ENCODE measurements around the gene HDC.

Gene HDC

GRCh38 chr15:50281427-50281826, 15.9 kb upstream of the HDC start:
- Histone ChIP-seq H2AFZ (ENCODE audit: low read depth, low read length) (no peak overlapping the region), H3K4me3 (ENCODE audit: low read depth in 1 of 2, low read length in 2 of 2) (no peak overlapping the region), H3K27ac (ENCODE audit: low read length) (no peak overlapping the region), H3K79me2 (ENCODE audit: insufficient read depth, low read length) (no peaks in the 10 kb centered on the region), H4K20me1 (ENCODE audit: insufficient read depth, low read length) (no peaks in the 10 kb centered on the region), H3K27me3 (ENCODE audit: insufficient read depth, low read length, poor library complexity) (no peaks in the 10 kb centered on the region), H3K4me1 (ENCODE audit: insufficient read depth, low read length) (no peaks in the 10 kb centered on the region), H3K9me3 (ENCODE audit: insufficient read depth, low read length, severe bottlenecking) (no peaks in the 10 kb centered on the region), H3K9ac (ENCODE audit: low read depth, low read length) (no peak overlapping the region), H3K36me3 (ENCODE audit: insufficient read depth, low read length) (peaks cover 18% of the 10 kb centered on the region; the same call in 1 of the 2 replicates), H3K4me2 (ENCODE audit: insufficient read depth, low read length) (no peak overlapping the region)
- TF ChIP-seq CTCF (IDR thresholded peaks at IDR 0.05; ENCODE audit: borderline replicate concordance, extremely low read depth, low read length, poor library complexity, severe bottlenecking) (no peak), EZH2 (IDR thresholded peaks at IDR 0.05; ENCODE audit: borderline replicate concordance, low read depth, low read length, severe bottlenecking) (no peak)
- ATAC-seq (ENCODE audit: insufficient read depth, low read depth), result no peak
- no peak for DNase-seq

DNA sequence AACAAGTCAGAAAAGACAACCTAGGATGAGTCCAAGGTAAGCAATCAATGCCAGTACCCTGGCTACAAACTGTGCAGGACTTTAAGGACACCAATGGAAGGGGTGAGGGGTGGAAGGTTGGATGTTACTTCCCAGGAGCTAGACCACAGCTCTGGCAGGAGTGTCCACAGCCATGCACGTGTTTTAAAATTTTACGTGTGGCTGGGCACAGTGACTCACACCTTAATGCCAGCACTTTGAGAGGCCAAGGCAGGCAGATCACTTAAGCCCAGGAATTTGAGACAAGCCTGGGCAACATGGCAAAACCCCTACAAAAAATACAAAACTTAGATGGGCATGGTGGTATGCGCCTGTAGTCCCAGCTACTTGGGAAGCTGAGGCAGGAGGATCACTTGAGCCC, 14.7 kb upstream of the HDC start:
- H4K20me1 ChIP-seq (ENCODE audit: insufficient read depth, low read length), result no peaks in the 10 kb centered on the region
- no peak overlapping the region for H3K9ac ChIP-seq (ENCODE audit: low read depth, low read length)
- no peak overlapping the region for H2AFZ ChIP-seq (ENCODE audit: low read depth, low read length)
- H3K4me2 ChIP-seq (ENCODE audit: insufficient read depth, low read length), result no peak overlapping the region
- DNase-seq (no peak), ATAC-seq (ENCODE audit: insufficient read depth, low read depth) (no peak)
- no peaks in the 10 kb centered on the region for H3K4me1 ChIP-seq (ENCODE audit: insufficient read depth, low read length)
- H3K27me3 ChIP-seq (ENCODE audit: insufficient read depth, low read length, poor library complexity), result no peaks in the 10 kb centered on the region
- no peak overlapping the region for H3K27ac ChIP-seq (ENCODE audit: low read length)
- H3K4me3 ChIP-seq (ENCODE audit: low read depth in 1 of 2, low read length in 2 of 2), result no peak overlapping the region
- no peaks in the 10 kb centered on the region for H3K79me2 ChIP-seq (ENCODE audit: insufficient read depth, low read length)
- H3K9me3 ChIP-seq (ENCODE audit: insufficient read depth, low read length, severe bottlenecking), result no peaks in the 10 kb centered on the region
- H3K36me3 ChIP-seq (ENCODE audit: insufficient read depth, low read length), result peaks cover 11% of the 10 kb centered on the region; the same call in 1 of the 2 replicates
- TF ChIP-seq EZH2 (IDR thresholded peaks at IDR 0.05; ENCODE audit: borderline replicate concordance, low read depth, low read length, severe bottlenecking) (no peak), CTCF (IDR thresholded peaks at IDR 0.05; ENCODE audit: borderline replicate concordance, extremely low read depth, low read length, poor library complexity, severe bottlenecking) (no peak)

GRCh38 chr15:50278496-50278895, 13.0 kb upstream of the HDC start:
- Histone ChIP-seq H3K36me3 (ENCODE audit: insufficient read depth, low read length) (no peaks in the 10 kb centered on the region; the same call in 1 of the 2 replicates), H2AFZ (ENCODE audit: low read depth, low read length) (no peak overlapping the region), H3K27ac (ENCODE audit: low read length) (no peak overlapping the region), H3K4me3 (ENCODE audit: low read depth in 1 of 2, low read length in 2 of 2) (no peak overlapping the region), H3K4me1 (ENCODE audit: insufficient read depth, low read length) (no peaks in the 10 kb centered on the region), H3K4me2 (ENCODE audit: insufficient read depth, low read length) (no peak overlapping the region), H4K20me1 (ENCODE audit: insufficient read depth, low read length) (no peaks in the 10 kb centered on the region), H3K79me2 (ENCODE audit: insufficient read depth, low read length) (no peaks in the 10 kb centered on the region), H3K9me3 (ENCODE audit: insufficient read depth, low read length, severe bottlenecking) (no peaks in the 10 kb centered on the region), H3K9ac (ENCODE audit: low read depth, low read length) (no peak overlapping the region), H3K27me3 (ENCODE audit: insufficient read depth, low read length, poor library complexity) (no peaks in the 10 kb centered on the region)
- ATAC-seq (ENCODE audit: insufficient read depth, low read depth) (no peak), DNase-seq (no peak)
- TF ChIP-seq CTCF (IDR thresholded peaks at IDR 0.05; ENCODE audit: borderline replicate concordance, extremely low read depth, low read length, poor library complexity, severe bottlenecking), result no peak
- TF ChIP-seq EZH2 (IDR thresholded peaks at IDR 0.05; ENCODE audit: borderline replicate concordance, low read depth, low read length, severe bottlenecking), result no peak

GRCh38 chr15:50277370-50277769, 11.8 kb upstream of the HDC start:
- Histone ChIP-seq H3K27ac (ENCODE audit: low read length) (no peak overlapping the region), H3K4me2 (ENCODE audit: insufficient read depth, low read length) (no peak overlapping the region), H3K4me1 (ENCODE audit: insufficient read depth, low read length) (no peaks in the 10 kb centered on the region), H3K27me3 (ENCODE audit: insufficient read depth, low read length, poor library complexity) (no peaks in the 10 kb centered on the region), H4K20me1 (ENCODE audit: insufficient read depth, low read length) (no peaks in the 10 kb centered on the region), H3K9me3 (ENCODE audit: insufficient read depth, low read length, severe bottlenecking) (no peaks in the 10 kb centered on the region), H3K9ac (ENCODE audit: low read depth, low read length) (no peak overlapping the region), H3K36me3 (ENCODE audit: insufficient read depth, low read length) (no peaks in the 10 kb centered on the region; the same call in 1 of the 2 replicates), H2AFZ (ENCODE audit: low read depth, low read length) (no peak overlapping the region), H3K4me3 (ENCODE audit: low read depth in 1 of 2, low read length in 2 of 2) (no peak overlapping the region), H3K79me2 (ENCODE audit: insufficient read depth, low read length) (no peaks in the 10 kb centered on the region)
- TF ChIP-seq EZH2 (IDR thresholded peaks at IDR 0.05; ENCODE audit: borderline replicate concordance, low read depth, low read length, severe bottlenecking), result no peak
- TF ChIP-seq CTCF (IDR thresholded peaks at IDR 0.05; ENCODE audit: borderline replicate concordance, extremely low read depth, low read length, poor library complexity, severe bottlenecking), result no peak
- DNase-seq (no peak), ATAC-seq (ENCODE audit: insufficient read depth, low read depth) (no peak)
